Anterior cingulate cortex (tissue), 58 donors: ENCODE measurements around the gene LHFPL6.

Source experiments
- DNase-seq, 58 donors: peaks; one replicate each; lab custom pipeline; 2025; lab: John Stamatoyannopoulos, UW

The LHFPL6 gene

DNA sequence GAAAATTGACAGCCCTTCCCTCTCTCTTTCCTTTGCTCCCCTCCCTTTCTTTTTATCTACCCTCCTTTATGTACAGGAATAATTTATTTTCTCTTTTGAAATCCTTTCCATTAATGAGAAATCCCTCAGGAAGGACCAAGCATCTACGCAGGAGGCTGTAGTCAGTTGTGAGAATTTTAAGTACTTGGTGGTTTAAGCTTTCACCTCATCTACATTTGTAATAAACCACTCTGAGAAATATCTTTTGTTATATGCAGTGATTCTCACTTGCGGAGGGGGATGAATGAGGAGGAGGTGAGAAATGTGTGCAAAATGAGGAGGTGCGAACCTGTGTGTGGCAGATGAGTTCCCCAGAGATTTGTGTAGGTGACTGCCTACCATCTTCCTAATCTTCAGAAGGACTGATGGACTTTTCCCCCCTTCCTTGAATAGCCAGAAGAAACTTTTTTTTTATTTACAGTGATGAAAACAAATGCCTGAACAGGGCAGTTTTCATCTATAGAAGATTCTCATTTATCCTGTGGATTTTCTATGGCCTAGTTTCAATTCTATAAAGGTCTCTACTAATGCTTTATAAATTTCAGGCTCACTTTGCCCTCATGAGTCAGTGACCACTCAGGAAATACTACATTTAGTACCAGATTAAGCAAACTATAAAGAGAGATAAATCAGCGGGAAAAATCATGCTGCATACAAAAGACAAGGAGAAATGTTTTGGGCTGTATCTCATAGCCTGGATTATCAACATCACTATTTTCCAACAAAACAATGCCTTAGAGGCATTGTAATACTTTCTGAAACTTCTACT, 118.3 kb downstream of the LHFPL6 start:
- DNase-seq = peak in 2 of 58 donors; percentile 13 to 21

DNA sequence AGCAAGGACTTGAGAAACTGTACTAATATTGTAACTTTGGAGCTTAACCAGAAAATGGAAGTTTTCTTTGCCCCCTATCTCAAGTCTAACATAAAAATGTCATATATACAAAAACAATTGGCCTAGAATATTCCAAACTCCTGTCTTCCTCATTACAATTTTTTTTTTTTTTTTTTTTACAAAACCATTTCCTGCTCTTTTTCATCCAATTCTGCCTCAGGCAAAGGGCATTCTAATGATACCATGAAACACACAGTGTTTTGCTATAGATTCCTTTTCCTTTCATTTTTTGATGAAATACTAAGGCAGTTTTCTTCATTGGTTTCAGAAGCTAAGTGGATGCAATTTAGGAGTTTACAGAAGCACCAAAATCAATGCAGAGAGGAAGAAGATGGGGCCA, 119.7 kb downstream of the LHFPL6 start:
- no peak for DNase-seq

DNA sequence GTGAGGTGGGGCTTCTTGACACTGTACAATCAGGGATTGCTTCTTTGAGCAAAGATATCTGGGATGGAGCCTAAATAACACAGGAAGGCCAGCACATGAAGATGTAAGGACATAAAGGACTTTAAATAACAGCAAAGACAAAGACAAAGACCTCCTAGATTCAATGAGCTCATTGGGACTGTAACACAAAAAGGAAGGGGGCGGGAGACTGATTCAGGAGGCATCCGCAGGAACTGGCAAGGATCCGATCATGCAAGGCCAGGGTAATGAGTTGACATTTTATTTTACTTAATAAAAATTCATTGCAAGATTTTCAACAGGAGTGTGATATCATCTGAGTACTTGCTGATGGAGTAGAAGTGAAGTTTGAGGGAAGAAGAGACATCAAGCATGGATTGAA, 121.5 kb downstream of the LHFPL6 start:
- no peak for DNase-seq

DNA sequence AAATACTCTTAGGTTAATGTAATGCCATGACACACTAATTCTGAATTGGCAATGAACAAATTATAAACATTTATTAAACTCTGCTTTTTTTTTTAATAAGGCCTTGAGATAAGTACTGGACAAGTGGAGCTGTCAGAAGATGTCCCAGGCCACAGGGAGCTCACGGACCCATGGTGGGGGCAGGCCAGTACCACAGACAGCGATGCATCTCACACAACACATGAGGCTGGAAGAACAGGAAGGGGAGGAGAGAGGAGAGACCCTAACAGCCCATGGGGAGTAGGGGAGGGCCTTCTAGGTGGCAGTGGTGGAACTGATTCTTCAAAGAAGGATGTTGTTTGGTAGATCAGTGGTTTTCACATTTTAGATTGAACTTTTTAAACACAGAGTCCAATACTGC, 128.4 kb downstream of the LHFPL6 start:
- DNase-seq = no peak

DNA sequence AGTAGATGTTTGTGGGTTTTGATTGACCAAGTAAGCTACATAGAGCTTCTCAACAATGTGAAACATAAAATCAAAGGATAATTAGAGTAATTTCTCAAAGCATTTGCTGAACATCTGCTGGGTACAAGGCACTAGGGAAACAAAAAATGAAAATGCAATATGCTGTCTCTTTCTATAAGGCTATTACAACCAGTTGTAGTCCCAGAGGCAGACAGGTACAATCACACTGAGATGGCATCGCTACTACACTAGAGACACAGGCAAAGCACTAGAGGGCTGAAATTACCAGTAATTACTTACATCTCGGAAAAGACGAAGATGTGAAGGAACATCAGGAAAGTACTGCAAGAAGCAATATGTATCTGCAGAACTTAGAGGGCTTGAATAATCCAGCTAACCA, 133.3 kb downstream of the LHFPL6 start:
- DNase-seq = no peak

DNA sequence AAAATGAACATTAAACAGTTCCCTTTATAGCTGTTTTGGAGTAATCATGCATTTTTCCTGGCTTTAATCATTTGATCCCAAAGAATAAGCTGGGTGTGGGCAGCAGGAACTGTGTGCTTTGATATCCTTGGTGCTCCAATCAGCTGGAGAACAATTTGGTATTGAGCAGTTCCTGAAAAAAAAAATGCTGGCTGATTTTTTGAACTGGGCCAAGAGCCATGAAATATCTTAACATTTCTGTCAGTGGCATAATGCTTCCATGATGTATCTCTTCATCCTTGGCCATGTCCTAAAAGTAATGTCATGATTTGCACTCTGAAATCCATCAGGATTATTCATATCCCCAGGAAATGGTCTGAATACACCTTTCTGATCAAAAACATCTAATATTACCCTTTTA, 134.7 kb downstream of the LHFPL6 start:
- no peak for DNase-seq

DNA sequence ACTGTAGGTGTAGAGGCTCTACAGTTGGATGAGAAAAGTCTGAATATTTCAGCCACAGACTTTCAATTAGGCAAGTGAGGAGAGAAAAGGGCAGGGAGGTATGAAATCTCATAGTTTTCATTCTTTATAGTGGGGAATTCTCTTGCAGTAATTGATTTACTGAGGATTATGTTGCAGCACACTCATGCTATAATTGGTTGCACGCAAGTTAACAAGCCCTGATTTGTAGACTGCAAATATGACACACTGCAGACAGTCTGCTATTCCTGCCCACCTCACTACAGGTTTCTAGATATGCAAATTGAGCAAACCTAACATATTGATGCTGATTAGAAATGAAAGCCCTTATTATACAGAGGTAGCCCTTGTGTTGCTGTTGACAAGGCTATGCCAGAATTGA, 139.4 kb downstream of the LHFPL6 start:
- no peak for DNase-seq

DNA sequence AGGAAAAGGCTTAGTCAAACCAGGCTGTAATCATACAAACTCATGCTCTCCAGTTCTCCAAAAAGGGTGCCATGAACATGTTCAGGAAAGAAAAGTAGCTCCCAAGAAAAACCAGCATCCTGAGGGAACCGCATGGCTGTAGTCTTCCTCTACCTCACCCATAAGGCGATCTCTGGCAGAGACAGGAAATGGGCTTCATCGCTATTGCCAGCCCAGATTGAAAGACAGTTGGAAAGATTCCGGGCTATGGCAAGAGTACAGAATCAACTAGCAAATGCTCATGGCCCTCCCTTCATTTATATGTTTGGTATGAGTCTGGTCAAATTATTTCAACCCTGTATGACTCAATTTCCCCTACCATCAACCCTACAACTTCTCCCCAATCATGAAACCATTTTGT, 140.1 kb downstream of the LHFPL6 start:
- DNase-seq = no peak

DNA sequence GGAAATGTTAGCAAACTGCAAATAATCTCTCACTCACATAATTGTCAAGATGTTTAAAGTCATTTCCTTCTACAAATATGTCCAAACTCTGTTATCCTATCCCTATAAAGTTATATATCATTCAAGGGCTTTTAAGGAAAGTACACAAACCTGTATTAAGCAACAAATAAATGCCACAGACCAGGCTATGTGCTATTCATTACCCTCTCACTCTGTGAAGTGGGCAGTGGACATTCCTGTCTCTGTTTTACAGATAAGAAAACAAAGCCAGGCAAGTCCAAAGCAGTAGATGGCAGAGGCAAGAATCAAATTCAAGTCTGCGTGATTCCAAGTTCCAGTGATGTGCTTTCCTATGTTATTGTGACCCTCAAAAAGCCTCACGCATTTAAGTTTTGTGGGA, 140.6 kb downstream of the LHFPL6 start:
- DNase-seq = no peak

DNA sequence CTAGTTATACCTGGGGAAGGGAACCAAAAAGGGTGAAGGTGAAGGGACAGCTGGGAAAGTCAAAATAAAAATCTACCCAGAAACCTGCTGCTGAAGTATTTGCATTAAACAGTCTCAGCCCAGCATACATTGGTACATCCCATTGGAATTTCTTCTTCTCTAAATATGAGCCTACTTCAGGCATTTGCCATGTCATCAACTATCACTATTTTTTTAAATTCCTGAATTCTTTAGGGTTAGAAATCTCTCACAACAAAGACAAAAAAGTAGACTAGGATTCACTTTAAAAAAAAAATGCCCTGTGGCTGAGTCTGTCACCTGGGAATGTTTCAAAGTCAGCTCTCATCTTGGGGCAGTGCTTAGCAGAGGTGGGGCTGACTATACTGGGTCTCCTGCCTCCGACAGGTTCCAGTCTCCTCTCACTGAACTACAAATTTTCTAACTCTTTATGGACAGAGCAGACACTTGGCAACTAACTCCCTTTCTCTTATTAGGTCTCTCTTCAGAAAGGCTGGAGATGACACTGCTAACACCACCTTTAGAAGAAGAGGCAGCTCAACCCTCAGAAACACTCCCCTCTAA, 141.2 kb downstream of the LHFPL6 start:
- no peak for DNase-seq

DNA sequence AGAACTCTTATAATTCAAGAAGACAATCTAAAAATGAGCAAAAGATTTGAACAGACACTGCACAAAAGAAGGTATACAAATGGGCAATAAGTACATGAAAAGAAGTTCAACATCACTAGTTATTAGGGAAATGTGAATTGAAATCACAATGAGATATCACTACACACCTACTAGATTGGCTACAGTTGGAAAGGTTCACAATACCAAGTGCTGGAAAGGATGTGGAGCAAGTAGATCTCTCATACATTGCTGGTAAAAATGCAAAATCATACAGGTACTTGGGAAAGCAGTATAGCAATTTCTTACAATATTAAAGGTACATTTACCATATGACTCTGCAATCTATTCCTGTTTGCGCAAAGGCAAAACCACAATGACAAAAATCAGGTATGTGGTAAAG, 145.7 kb downstream of the LHFPL6 start:
- DNase-seq = no peak

DNA sequence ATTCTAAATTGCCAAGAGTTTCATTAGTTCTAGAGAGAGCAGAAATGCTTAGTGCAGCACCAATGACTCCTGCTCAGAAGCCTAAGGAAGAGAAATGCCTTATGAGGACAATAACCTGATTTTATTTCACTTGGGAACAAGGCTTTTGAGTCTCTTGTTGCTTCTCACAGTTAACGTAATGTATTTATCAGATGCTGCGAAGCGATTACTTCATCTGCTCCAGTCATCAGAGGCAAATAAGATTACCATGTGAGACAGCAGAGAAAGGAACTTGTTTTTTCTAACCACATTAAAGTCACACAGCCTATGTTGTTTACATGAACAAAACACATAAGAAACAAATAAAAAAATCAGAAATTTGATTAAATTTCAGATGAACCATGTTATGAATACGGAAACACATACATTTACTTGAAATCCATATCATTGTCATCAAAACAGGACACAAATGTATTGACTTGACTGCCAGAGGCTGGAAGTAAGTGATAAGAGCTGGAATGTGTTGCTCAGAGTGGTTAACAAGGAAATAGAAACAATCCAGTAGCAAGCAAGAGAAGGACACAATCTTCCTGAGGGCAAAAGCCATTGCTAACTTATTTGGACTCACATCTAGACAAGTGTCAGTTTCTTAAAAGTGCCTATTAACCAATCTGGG, 147.3 kb downstream of the LHFPL6 start:
- no peak for DNase-seq

DNA sequence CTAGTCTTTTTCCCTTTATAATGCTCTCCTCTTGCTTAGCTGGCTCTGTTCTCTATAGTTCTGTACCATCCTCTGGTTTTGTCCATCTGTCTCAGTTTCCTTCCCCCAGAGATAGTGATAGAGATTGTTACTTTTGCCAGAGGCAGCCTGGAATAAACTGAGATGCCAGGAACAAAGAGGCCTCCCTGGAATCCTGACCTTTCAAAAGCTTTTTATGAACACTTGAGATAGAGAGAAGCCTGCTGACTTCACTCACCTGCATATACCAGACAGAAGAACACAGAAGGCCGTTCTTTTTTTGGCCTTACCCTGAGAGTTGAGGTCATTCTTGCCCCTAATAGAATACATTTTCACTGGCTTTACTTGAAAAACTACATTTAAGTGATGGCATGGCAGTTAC, 150.2 kb downstream of the LHFPL6 start:
- peak in 1 of 58 donors; percentile 30 for DNase-seq

DNA sequence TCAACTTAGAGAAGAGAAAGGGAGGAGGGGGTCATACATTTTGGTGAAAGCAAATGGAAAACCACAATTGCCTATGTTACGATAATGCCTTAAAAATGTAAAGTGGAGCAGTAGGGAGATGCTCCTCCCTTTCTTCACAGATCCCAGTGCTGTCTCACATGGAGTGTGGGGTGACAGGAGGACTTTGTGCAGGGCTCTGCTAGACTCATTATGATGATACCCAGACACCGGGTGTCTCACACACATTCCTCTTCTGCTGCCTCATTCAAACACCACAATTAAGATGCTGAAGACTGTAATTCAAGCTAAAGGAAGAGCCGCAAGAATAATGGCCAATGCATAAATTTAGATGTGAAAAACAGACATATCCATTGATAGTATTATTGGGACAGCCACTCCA, 150.6 kb downstream of the LHFPL6 start:
- peak in 2 of 58 donors; percentile 2 to 30 for DNase-seq

DNA sequence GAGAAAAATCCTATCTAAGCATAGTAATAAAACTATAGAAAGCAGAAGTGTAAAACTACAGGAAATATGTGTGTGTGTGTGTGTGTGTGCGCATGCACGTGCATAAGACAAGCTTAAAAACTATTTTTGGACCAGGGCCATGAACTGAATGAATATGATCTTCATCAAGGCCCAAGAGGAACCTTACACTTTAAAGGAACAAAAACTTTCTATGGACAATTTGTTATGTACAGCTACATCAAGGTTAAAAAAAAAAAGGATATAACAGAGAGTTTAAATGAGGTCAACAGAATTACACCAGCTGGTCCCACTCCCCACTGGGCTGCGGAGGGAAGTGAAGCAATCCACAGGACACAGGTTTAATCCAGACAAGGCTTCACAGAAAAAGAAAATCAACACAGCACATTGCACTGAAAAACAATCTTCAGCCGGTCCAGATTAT, 151.1 kb downstream of the LHFPL6 start:
- DNase-seq = no peak

DNA sequence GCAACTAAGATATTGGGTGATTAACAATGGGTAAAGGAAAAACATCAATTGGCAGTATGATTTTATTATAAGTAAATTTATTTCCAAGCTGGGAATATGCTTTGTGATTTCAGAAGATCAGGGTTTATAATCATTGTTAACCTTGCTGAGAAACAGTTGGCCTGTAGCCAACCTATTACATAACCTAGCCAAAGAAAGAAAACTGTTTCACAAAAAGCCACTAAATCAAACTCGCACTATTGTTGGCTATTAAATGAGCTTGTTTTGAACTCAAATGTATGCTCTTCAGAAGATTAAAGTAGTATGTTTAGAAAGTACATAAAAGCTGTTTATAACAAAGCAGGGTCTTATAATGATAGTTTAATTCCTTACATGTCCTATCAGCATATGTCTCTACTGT, 151.7 kb downstream of the LHFPL6 start:
- DNase-seq = no peak

DNA sequence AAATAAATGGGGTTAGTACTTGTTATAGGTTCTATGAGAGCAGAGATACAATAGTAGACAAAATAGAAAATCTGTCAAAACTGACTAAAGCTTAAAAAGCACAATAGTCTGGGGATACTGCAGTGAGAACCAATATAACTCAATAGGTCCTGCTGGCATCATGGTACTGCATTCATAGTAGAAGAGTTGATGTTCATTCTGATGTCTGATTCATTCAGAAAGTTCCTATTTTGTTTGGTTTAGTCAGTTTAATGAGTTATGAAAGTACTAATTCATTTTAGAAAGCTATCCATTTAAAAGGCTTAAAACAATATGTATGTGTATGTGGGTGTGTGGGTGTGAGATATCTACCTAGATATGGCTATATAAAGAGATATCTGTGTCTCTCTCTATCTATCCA, 152.8 kb downstream of the LHFPL6 start:
- DNase-seq = no peak

DNA sequence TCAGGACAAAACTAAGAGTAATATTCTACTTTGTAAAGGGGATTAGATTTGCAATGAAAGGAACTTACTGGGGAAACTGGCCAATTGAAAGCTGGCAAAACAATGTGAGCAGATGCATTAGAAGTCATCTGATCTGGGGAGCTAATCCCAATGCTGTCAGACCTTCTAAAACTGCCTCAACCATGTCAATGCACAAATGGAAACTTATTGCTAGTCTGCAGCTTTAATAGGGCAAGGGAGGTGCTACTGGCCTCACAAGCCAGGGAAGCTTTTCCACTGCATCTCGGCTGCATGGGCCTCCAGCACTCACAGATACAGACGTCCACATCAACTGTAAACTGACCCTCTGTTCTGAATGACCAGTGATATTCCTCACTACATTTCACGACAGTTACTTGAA, 154.2 kb downstream of the LHFPL6 start:
- DNase-seq = peak in 3 of 58 donors; percentile 4 to 7 (median 5)

DNA sequence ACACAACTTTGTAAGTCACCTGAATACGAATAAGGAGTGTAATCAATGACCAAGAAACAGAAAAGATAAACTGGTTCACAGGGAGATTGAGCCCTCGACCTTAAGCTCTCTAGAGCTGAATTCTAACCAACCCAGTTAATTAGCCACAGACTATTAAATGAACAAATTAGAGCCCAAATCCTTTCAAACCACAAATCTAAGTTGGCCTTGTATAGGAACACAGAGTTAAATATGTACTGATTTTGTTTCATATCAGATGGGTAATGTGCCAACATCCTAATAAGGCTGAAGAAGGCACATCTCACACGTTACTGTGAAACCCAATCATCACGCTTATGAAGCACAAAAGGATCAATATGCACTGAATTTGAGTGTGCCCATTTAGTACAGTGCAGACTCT, 156.1 kb downstream of the LHFPL6 start:
- no peak for DNase-seq

DNA sequence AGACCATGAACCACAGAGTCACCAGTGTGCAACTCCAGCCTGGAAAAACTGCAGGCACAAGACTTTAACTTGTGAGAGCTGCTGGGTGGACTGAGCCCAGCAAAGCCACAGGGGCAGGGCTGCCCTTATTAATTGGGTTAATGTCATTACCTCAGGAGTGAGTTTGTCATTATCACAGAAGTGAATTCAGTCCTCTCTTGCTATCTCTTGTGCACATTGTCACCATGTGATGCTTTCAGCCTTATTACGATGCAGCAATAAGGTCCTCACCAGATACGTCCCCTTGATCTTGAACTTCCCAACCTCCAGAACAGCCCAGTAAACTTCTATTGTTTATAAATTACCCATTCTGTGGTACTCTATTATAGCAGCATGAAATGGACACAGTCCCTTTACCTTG, 158.1 kb downstream of the LHFPL6 start:
- DNase-seq = no peak

DNA sequence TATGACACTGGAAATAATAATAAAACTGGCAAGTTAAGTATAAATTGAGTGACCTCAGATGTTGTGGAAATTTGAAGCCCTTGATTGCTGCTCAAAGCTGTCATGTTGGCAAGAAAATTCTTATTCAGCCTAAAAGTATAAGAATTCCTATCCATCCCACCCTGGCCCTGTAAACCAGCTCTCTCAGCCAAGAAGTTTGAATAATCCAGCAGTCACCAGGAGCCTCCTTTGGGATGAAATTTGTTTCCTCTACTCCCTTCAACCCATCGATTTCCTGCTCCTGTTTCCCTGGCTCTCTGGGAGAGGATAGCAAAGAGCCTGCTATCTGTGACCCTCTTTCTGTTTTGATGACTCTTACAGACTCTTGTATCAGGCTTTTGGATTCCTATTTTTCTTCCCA, 169.3 kb downstream of the LHFPL6 start:
- no peak for DNase-seq

DNA sequence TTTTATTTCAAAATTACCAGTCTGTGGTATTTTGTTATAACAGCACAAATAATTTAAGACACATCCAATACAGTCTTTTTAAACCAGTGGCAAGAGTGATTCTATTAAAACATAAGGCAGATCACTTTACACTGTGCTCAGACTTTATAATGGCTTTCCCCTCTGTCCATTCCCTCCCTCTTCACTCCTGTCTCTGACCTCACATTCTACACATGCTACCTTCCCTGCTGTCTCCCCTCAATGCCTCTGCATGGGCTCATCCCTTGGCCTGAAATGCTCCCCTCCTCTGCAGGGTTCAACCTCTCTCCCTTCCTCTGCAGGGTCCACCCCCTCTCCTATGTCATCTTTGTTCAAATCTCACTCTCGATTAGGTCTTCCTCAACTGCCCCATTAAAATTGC, 170.8 kb downstream of the LHFPL6 start:
- DNase-seq = no peak
